DND-41 (cell line): ENCODE data around the gene TBL1X.

Experiments
- ATAC-seq: fragments of 200-7000 bp; cut with Tn5 transposase; 3 replicates; pipeline ENCODE4 v1.9.1; 2021; ENCODE audit warnings: low read depth; ENCODE audit not compliant: insufficient read depth
- DNase-seq: peaks from one replicate; pipeline ENCODE4 v3.0.0-alpha.2; 2020
- H2AFZ ChIP-seq: 2 replicates; pipeline ENCODE4 v1.6.0; 2012; ENCODE audit warnings: low read depth, low read length
- H3K27ac ChIP-seq: 2 replicates; pipeline ENCODE4 v1.5.1; 2012; ENCODE audit warnings: low read length, inconsistent platforms
- H3K27me3 ChIP-seq: fragments of 200-600 bp; sonication (generic); 2 replicates; pipeline ENCODE4 v1.6.0; 2012; ENCODE audit warnings: low read length, mild to moderate bottlenecking, inconsistent platforms; ENCODE audit not compliant: insufficient read depth, poor library complexity
- H3K36me3 ChIP-seq: 2 replicates; pipeline ENCODE4 v1.5.1; 2012; ENCODE audit warnings: low read length, inconsistent platforms; ENCODE audit not compliant: insufficient read depth
- H3K4me1 ChIP-seq: 2 replicates; pipeline ENCODE4 v1.5.1; 2012; ENCODE audit warnings: mild to moderate bottlenecking, low read length; ENCODE audit not compliant: insufficient read depth
- H3K4me2 ChIP-seq: 2 replicates; pipeline ENCODE4 v1.6.0; 2012; ENCODE audit warnings: mild to moderate bottlenecking, moderate library complexity, low read length, inconsistent platforms; ENCODE audit not compliant: insufficient read depth
- H3K4me3 ChIP-seq, 2 experiments: fragments of 200-600 bp in 1 of 2; shearing (Covaris generic) in 1 of 2; 2 replicates each; pipeline ENCODE4 v1.5.1; 2012 to 2016; ENCODE audit warnings: inconsistent platforms in 2 of 2, low read length in 2 of 2, mild to moderate bottlenecking in 2 of 2, low read depth in 1 of 2, moderate library complexity in 1 of 2
- H3K79me2 ChIP-seq: 2 replicates; pipeline ENCODE4 v1.6.0; 2012; ENCODE audit warnings: low read length, inconsistent platforms; ENCODE audit not compliant: insufficient read depth
- H3K9ac ChIP-seq: 2 replicates; pipeline ENCODE4 v1.6.0; 2012; ENCODE audit warnings: low read depth, mild to moderate bottlenecking, inconsistent platforms, low read length, moderate library complexity
- H3K9me3 ChIP-seq: 2 replicates; pipeline ENCODE4 v1.5.1; 2012; ENCODE audit warnings: low read length, moderate library complexity, mild to moderate bottlenecking, inconsistent platforms; ENCODE audit not compliant: insufficient read depth, severe bottlenecking
- H4K20me1 ChIP-seq: 2 replicates; pipeline ENCODE4 v1.6.0; 2012; ENCODE audit warnings: low read length; ENCODE audit not compliant: insufficient read depth
- CTCF ChIP-seq: IDR thresholded peaks from 2 replicates; pipeline ENCODE4 v1.5.1; 2012; ENCODE audit warnings: borderline replicate concordance, low read length, moderate library complexity, mild to moderate bottlenecking; ENCODE audit not compliant: poor library complexity, severe bottlenecking; ENCODE audit errors: extremely low read depth
- EZH2 ChIP-seq: IDR thresholded peaks from 3 replicates; pipeline ENCODE4 v1.6.1; 2012; ENCODE audit warnings: borderline replicate concordance, low read depth, mild to moderate bottlenecking, moderate library complexity, low read length, inconsistent platforms; ENCODE audit not compliant: severe bottlenecking

Gene TBL1X

DNA sequence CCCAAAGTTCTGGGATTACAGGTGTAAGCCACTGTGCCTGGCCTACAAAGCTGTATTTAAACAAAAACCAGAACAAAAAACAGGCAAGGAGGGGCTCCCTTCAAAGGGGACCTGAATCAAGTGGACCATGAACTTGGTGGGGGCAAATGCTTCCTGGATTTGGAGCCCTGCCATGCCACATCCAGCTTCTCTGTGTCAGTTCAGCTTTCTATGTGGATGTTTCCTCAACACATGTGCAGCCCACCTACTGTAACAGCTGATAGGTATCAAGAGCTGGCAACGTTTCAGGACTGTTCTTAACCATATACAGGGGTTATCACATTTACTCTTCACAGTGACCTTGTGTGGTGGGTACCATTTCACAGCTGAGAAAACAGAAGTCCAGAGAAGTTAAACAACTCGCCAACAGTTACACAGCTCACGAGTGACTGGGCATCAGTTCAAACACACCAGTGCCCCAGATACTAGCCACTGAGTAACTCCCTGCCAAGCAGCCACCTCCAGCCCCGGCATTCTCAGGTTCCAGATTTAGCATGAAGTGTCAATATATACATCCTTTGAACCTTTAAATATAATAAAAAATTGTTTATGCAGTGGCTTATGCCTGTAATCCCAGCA is 293.3 kb downstream of the TBL1X start:
- Histone ChIP-seq H3K9me3 (no peaks in the 10 kb centered on the region), H2AFZ (no peak overlapping the region), H4K20me1 (no peaks in the 10 kb centered on the region), H3K36me3 (no peaks in the 10 kb centered on the region), H3K4me2 (no peak overlapping the region), H3K27ac (no peak overlapping the region), H3K4me3 (no peak overlapping the region), H3K79me2 (no peaks in the 10 kb centered on the region), H3K27me3 (no peaks in the 10 kb centered on the region), H3K9ac (no peak overlapping the region), H3K4me1 (no peaks in the 10 kb centered on the region)
- DNase-seq (no peak), ATAC-seq (no peak)
- TF ChIP-seq CTCF: no peak

- ATAC-seq (no peak), DNase-seq (no peak)
- H2AFZ ChIP-seq: no peak overlapping the region
- no peaks in the 10 kb centered on the region for H4K20me1 ChIP-seq
- no peaks in the 10 kb centered on the region for H3K4me1 ChIP-seq
- no peak overlapping the region for H3K4me3 ChIP-seq
- H3K27me3 ChIP-seq: no peaks in the 10 kb centered on the region
- no peak overlapping the region for H3K27ac ChIP-seq
- H3K79me2 ChIP-seq: no peaks in the 10 kb centered on the region
- no peak overlapping the region for H3K4me2 ChIP-seq
- TF ChIP-seq EZH2 (no peak), CTCF (no peak)
- H3K9me3 ChIP-seq: no peaks in the 10 kb centered on the region
- H3K36me3 ChIP-seq: no peaks in the 10 kb centered on the region
- no peak overlapping the region for H3K9ac ChIP-seq
Observed at GRCh38 chrX:9759337-9759736, 294.5 kb downstream of the TBL1X start.

DNA sequence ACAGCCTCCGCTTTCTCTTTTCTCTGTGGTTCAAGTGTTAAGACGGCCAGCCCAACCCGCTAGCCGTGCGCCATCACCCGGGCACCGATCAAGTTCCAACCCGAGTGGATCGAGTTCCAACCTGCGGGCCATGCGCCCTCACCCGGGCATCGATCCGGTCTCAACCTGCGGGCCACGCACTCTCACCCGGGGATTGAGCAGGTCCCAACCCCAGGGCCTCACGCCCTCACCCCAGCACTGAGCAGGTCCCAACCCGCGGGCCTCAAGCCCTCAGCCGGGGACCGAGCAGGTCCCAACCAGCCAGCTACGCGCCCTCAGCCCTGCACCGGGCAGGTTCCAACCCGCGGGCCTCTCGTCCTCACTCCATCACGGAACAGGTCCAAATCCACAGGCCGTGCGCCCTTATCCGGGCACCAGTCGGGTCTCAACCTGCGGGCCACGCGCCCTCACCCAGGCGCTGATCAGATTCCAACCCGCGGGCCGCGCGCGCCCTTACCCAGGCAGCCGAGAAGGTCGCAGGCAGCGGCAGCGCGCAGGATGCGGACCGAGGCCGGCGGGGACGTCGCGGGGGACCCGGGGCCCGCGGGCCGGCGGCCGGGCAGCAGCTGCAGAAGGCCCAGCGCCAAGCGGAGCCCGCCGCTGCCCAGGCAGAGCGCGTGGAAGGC is 300.3 kb downstream of the TBL1X start:
- no peaks in the 10 kb centered on the region for H3K79me2 ChIP-seq
- H3K27me3 ChIP-seq: no peaks in the 10 kb centered on the region
- DNase-seq (no peak), ATAC-seq (no peak)
- no peak for TF ChIP-seq CTCF
- no peak for TF ChIP-seq EZH2
- peaks cover 3% of the 10 kb centered on the region; the same call in 1 of the 2 replicates for H4K20me1 ChIP-seq
- no peak overlapping the region for H3K4me2 ChIP-seq
- no peaks in the 10 kb centered on the region for H3K9me3 ChIP-seq
- H3K4me1 ChIP-seq: peaks cover 31% of the 10 kb centered on the region
- no peak overlapping the region for H2AFZ ChIP-seq
- H3K27ac ChIP-seq: no peak overlapping the region
- H3K36me3 ChIP-seq: no peaks in the 10 kb centered on the region
- no peak overlapping the region for H3K9ac ChIP-seq
- H3K4me3 ChIP-seq: no peak overlapping the region
